Pancreas (tissue), 10 donors: Measurements from ENCODE around the gene MAFG. TPM values are rescaled to one million over a fixed set of nuclear protein-coding genes. Genes with fewer than 3 reads are reported as not detected.

Source experiments
- ATAC-seq, 4 donors: fragments of 200-7000 bp; cut with Tn5 transposase; one replicate each; pipeline versions ENCODE4 v1.8.0 to v1.9.1; 2020; ENCODE audit warnings: mild to moderate bottlenecking in 4 of 4, moderate library complexity in 4 of 4
- DNase-seq, 6 donors: peaks; one replicate each; pipeline ENCODE4 v3.0.0-alpha.2; 2020
- FAIRE-seq: peaks from 2 replicates; lab custom pipeline; 2012; peaks lifted over from hg19 to GRCh38; lab: Jason Lieb, UNC
- H3K27ac ChIP-seq, 4 donors: fragments of 200-600 bp; sonication (generic); 1 replicate in 3 of 4; 2 replicates in 1 of 4; pipeline versions ENCODE4 v1.5.0 to v1.8.0; 2020
- H3K27me3 ChIP-seq, 4 donors: fragments of 200-600 bp; one replicate each; pipeline ENCODE4 v1.8.0; 2021
- H3K36me3 ChIP-seq, 3 donors: fragments of 200-600 bp; sonication (generic) in 1 of 3; one replicate each; pipeline versions ENCODE4 v1.5.0 to v1.8.0; 2020 to 2021
- H3K4me1 ChIP-seq, 3 donors: fragments of 200-600 bp; one replicate each; pipeline ENCODE4 v1.8.0; 2021
- H3K4me3 ChIP-seq, 4 donors: fragments of 200-600 bp; sonication (generic) in 2 of 4; one replicate each; pipeline versions ENCODE4 v1.5.0 to v1.8.0; 2020 to 2021
- H3K9me3 ChIP-seq, 4 donors: fragments of 200-600 bp; one replicate each; pipeline ENCODE4 v1.8.0; 2021
- WGBS, 2 donors: extraction: QIAGEN DNeasy Blood & Tissue Kit; methylation state at CpG; one replicate each; pipeline ENCODE4 v1.1.7; 2013; 5-methylcytosine and 5-hydroxymethylcytosine counted together
- intact Hi-C, 3 donors: fragments of 100-400 bp; cut with DNase I; formaldehyde crosslinking; loops; one replicate each; pipeline versions ENCODE4 v1.11.1 to v1.14.2; 2022
- polyA plus RNA-seq, 2 donors: library from polyadenylated mRNA; stranded (reverse); fragments of 200-250 nt; gene quantifications; one replicate each; pipeline ENCODE4 v1.2.3, GENCODE V29; 2013
- total RNA-seq, 6 donors: library from RNA; stranded (reverse); fragmentation: NEBNext Ultra II Directional in 4 of 6; extraction: Animal tissue kit (Norgen Biotek cat#: 25700) in 4 of 6; gene quantifications; one replicate each; pipeline versions ENCODE4 v1.2.1 to v1.2.4, GENCODE V29; 2021 to 2023
- TF ChIP-seq, protein P1 (sequence below), 4 donors: fragments of 200-600 bp; sonication (generic) in 3 of 4; IDR thresholded peaks; one replicate each; pipeline versions ENCODE4 v1.5.0 to v1.8.0; 2021; ENCODE audit warnings: antibody characterized with exemption in 4 of 4
- donor health status: healthy with polysubstance abuse.
- donor health status: DM: no; HTN: no; CAD: no; lungs with moderate emphysema.
- donor health status: DM: no; HTN: no; CAD: no.
- donor health status: control.
- donor health status: control.
- donor health status: Bipolar disorder and iron deficiency.
- donor health status: DM: yes; HTN: yes; CAD: no.
- donor health status: DM: no; HTN: no; CAD: no.
- donor health status: DM: no; HTN: no; CAD: no.
- donor health status: DM: yes; HTN: yes; CAD: no.

MAFG gene
- total and polyA plus RNA-seq, 8 donors, result 6.4 to 11.1 (median 8.0) TPM

GRCh38 chr17:81907219-81908145, 20.1 kb downstream of the MAFG start:
- intact Hi-C loops, result no loop called here
- peak in 3 of 6 donors; percentile 42 to 75 (median 56) for DNase-seq
- 92 to 94% methylated on average over 26 of the region's 26 CpGs for WGBS, 2 donors
- Histone ChIP-seq H3K27ac (no peak overlapping the region), H3K9me3 (no peaks in the 10 kb centered on the region), H3K27me3 (no peaks in the 10 kb centered on the region), H3K4me3 (no peak overlapping the region), H3K4me1 (peaks cover 10% of the 10 kb centered on the region in 3 donors), H3K36me3 (no peaks in the 10 kb centered on the region)
- TF ChIP-seq, protein P1, sequence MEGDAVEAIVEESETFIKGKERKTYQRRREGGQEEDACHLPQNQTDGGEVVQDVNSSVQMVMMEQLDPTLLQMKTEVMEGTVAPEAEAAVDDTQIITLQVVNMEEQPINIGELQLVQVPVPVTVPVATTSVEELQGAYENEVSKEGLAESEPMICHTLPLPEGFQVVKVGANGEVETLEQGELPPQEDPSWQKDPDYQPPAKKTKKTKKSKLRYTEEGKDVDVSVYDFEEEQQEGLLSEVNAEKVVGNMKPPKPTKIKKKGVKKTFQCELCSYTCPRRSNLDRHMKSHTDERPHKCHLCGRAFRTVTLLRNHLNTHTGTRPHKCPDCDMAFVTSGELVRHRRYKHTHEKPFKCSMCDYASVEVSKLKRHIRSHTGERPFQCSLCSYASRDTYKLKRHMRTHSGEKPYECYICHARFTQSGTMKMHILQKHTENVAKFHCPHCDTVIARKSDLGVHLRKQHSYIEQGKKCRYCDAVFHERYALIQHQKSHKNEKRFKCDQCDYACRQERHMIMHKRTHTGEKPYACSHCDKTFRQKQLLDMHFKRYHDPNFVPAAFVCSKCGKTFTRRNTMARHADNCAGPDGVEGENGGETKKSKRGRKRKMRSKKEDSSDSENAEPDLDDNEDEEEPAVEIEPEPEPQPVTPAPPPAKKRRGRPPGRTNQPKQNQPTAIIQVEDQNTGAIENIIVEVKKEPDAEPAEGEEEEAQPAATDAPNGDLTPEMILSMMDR (IDR thresholded peaks at IDR 0.05), result no peak
- ATAC-seq, result no peak
- FAIRE-seq, result no peak

DNA sequence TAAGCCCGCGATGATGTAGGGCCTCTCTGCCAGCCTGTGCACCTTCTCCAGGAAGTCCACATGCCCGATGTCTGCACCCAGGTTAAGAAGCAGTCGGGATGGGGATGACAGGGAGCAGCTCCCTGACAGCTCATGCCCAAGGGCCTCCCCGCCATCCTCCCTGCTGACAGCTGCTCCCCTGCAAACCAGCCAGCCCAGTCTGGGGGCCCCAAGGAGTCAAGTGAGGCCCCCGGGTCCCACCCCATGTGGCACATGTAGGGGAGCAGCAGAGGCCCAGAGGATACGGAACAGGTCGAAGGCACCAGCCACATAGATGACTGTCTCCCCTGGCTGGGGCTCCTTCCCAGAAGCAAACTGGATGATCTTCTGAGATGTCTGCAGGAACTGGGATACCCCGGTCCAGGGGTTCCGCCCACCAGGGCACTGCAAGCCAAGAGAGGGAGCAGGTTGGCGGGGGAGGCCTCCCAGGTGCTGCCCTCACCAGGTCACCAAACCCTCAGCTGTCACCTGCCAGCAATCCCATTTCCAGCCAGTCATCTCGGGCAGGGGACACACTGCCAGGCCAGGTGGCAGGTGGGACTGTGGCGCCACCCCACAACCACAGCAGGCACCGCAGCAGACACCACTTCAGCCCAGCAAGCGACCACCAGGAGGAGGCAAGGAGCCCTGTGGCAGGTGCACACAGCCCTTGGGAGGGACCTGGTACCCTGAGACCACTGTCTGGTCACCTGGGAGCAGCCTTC, 20.9 kb downstream of the MAFG start:
- Histone ChIP-seq H3K27me3 (no peaks in the 10 kb centered on the region), H3K9me3 (no peaks in the 10 kb centered on the region), H3K4me3 (no peak overlapping the region), H3K27ac (no peak overlapping the region), H3K4me1 (peaks cover 5 to 13% (median 10%) of the 10 kb centered on the region in 3 donors), H3K36me3 (no peaks in the 10 kb centered on the region)
- FAIRE-seq (no peak), DNase-seq (peak in 2 of 6 donors; percentile 23 to 70), ATAC-seq (no peak)
- TF ChIP-seq, protein P1 (IDR thresholded peaks at IDR 0.05), result no peak
- WGBS, 2 donors, result 88 to 90% methylated on average over 11 to 15 of the region's 15 CpGs
- intact Hi-C loops, result no loop called here

- H3K4me3 ChIP-seq, result no peak overlapping the region
- intact Hi-C loops, result no loop called here
- FAIRE-seq, result no peak
- ATAC-seq, result no peak
- H3K36me3 ChIP-seq, result no peaks in the 10 kb centered on the region
- H3K27ac ChIP-seq, result no peak overlapping the region
- WGBS, 2 donors, result 95 to 96% methylated on average over 10 of the region's 10 CpGs
- DNase-seq, result peak in 2 of 6 donors; percentile 27 to 54
- TF ChIP-seq, protein P1 (IDR thresholded peaks at IDR 0.05), result no peak
- H3K4me1 ChIP-seq, result peaks cover 5 to 13% (median 9%) of the 10 kb centered on the region in 3 donors
- H3K9me3 ChIP-seq, result no peaks in the 10 kb centered on the region
- H3K27me3 ChIP-seq, result no peaks in the 10 kb centered on the region
These were observed 21.5 kb downstream of the MAFG start for GRCh38 chr17:81905993-81906392.

GRCh38 chr17:81905424-81905875, 22.1 kb downstream of the MAFG start:
- 93 to 96% methylated on average over 16 of the region's 16 CpGs for WGBS, 2 donors
- ATAC-seq (no peak), FAIRE-seq (no peak), DNase-seq (peak in 1 of 6 donors; percentile 70)
- TF ChIP-seq, protein P1 (IDR thresholded peaks at IDR 0.05), result no peak
- intact Hi-C loops, result no loop called here
- H3K36me3 ChIP-seq, result no peaks in the 10 kb centered on the region
- H3K9me3 ChIP-seq, result no peaks in the 10 kb centered on the region
- no peaks in the 10 kb centered on the region for H3K27me3 ChIP-seq
- H3K4me1 ChIP-seq, result peaks cover 5 to 13% (median 9%) of the 10 kb centered on the region in 3 donors
- no peak overlapping the region for H3K4me3 ChIP-seq
- H3K27ac ChIP-seq, result no peak overlapping the region
